Activated CD8-positive, alpha-beta memory T cell treated with anti-CD3 and anti-CD28 coated beads for 48 hours (primary cell): Measurements from ENCODE around the gene REG1B.

ENCODE experiments used
- DNase-seq, 3 experiments: peaks; one replicate each; pipeline ENCODE4 v3.0.0-alpha.2; 2020; ENCODE audit warnings: low read depth in 2 of 3, low spot score in 2 of 3

The REG1B gene, protein sequence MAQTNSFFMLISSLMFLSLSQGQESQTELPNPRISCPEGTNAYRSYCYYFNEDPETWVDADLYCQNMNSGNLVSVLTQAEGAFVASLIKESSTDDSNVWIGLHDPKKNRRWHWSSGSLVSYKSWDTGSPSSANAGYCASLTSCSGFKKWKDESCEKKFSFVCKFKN

DNA sequence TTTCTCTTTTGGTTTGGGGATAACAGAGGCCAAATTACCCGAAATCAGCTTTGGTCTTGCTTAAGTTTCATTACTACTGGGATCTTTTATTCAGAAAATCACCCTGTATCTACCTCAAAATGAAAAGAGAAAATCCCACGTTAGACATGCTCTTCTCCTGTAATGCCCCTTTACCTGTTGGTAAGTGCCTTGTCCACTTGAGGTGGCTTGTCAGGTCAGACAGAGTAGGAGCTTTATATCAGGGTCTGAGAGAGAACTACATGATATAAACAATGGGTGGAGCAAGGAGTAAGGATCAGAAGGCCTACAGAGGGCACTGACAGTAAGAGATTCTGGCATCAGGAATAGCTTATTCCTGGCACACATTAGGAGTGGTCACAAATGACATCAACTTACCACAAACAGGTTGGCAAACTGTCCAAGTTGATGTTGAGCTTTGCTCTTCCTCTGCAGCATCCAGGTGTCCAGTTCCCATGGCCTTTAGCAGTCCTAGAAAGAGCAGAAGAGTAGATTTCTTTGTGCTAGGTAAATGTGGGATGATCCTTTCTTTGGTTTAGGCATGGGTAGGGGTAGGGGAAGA is at the start of gene REG1B:
Gene REG1B, minus strand, starts transcription at position 209 of the 580 bp plus-strand sequence. CDS start 381 bp downstream, outside the sequence.
- no peak for DNase-seq

DNA sequence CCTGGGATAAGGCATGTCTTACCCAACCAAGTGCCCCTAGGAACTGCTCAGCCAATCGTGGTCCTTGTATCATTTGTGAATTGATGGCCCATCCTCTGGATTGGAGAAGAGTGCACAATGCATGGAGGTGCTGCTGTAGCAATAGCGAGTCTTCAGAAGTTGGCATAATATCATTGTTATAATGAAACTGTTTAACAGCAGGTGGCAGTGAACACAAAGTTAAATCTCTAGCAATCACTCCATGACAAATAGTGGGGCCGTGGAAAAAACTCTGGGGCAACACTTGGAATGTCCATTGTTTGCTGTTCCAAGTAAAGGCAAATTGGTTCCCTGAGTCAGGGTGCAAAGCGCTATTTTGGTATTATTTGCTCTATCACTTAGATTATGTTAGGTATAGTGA is 43.9 kb upstream of the REG1B start:
- DNase-seq = no peak

DNA sequence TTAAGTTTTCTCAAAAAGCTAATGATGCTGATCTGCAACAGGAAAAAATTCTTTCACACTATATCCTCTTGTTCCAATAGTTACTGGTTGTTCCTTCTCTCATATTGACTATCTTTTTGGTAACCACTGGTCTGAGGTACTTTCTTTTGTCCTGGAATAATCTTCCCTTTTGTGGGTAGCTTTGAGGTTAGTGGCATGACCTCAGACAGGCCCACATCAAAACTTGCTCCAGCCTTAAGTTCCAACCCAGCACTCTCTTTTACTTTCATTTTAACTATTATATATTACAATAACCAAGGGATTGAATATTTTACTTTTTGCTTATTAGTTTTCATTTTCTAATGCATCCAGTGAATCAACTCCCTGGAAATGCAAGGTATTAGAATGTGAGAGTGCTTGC is 42.0 kb upstream of the REG1B start:
- DNase-seq = no peak

GRCh38 chr2:79129260-79129659 is 41.5 kb upstream of the REG1B start:
- no peak for DNase-seq

GRCh38 chr2:79128406-79128805 is 40.6 kb upstream of the REG1B start:
- DNase-seq = no peak

GRCh38 chr2:79125721-79125985 is 37.9 kb upstream of the REG1B start:
- no peak for DNase-seq

GRCh38 chr2:79124907-79125720 is 37.3 kb upstream of the REG1B start:
- no peak for DNase-seq

DNA sequence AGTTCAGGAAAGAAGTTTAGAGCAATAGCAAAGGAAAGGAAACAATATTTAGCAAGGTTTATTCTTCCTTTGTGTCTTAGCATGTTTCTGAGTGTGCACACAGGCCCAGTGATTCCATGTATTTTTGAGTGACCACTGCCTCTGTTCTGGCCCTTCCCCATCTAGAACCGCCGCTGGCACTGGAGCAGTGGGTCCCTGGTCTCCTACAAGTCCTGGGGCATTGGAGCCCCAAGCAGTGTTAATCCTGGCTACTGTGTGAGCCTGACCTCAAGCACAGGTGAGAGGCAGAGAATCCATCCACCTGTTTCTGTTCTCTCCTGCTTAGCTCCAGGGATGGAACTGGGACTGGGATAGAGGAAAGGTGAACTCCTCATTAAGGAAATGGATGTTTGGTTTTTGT is 34.9 kb upstream of the REG1B start:
- no peak for DNase-seq

DNA sequence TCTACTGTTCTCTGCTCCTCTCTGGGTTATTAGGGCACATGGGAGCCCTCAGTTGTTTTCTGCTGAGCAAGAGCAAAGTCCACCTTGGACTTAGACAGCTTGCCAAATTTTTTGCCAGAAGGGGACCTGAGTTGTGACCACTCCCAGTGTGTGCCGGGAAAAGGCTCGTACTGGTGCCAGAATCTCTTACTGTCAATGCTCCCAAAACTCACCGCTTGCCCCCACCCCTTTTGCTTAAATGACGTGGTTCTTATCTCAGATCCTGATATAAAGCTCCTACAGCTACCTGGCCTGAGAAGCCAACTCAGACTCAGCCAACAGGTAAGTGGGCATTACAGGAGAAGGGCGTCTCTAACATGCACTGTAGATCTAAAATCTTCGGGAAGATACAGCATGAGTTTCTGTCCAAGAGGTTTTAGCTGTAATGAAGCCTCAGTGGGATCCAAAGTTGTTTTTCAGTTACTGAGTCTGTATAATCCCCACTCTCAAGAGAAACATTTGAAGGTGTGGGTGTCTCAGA is 32.5 kb upstream of the REG1B start, which contains the start of gene REG1A:
Gene REG1A, plus strand, starts transcription at position 295 of the 520 bp plus-strand sequence. CDS start 374 bp downstream, outside the sequence.
- no peak for DNase-seq

DNA sequence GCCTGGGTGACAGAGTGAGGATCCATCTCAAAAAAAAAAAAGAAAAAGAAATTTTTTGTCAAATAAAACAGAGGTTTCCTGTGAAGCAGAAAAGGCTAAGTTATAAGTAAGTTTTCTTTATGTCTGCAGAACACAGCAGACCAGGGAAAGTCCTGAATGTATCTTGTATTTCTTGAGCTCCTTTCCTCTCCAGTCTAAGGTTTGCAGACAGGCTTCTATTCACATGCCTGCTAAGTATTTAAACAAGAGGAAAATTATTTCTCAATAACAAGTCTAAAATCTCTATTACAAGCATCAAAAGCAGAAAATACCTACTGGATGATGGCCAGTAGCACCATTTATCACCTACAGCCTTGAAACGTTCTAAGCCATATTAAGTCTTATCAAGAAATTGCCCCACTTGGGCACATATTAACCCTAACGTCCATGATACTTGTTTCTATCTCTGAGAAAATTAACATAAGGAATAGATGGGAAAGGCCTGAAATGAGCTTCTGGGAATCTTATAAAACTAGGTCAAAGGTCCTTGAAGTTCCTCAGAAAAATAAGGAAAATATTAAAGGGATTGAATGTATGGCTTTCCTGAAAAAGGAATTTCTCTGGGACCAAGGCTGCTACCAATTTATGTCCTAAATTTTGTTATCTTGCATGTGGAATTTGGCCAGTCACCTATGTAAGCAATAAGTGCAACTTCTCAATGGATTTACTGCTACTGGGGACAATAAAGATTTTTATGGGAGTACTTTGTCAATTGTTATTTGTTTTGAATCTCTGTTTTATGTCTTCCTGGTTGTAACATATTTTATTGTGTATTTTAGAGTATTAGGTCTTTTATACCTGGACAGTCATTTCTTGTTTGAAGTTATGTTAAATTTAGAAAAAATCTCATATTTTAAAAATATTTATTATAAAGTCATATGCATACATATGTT is 29.5 kb upstream of the REG1B start:
- DNase-seq = no peak

GRCh38 chr2:79114797-79115494 is 27.2 kb upstream of the REG1B start:
- DNase-seq = no peak

DNA sequence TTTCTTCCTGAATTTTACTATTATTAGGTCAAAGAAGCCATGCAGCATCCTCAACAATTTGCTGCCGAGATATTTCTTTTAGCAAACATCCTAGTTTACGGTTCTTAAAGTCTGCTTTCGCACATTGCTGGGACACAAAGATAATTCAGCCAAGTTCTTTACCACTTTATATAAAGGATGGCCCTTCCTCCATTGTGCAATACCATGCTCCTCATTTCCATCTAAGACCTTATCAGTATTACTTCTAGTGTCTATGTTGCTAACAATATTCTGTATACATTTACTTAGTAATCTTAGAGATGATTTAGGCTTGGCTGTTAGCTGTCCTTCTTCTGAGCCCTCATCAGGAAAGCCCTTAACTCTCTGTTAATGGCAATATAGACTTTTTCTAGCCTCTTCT is 24.5 kb upstream of the REG1B start:
- no peak for DNase-seq

GRCh38 chr2:79105259-79105658 is 17.5 kb upstream of the REG1B start:
- no peak for DNase-seq

GRCh38 chr2:79103214-79103613 is 15.4 kb upstream of the REG1B start:
- DNase-seq = no peak

DNA sequence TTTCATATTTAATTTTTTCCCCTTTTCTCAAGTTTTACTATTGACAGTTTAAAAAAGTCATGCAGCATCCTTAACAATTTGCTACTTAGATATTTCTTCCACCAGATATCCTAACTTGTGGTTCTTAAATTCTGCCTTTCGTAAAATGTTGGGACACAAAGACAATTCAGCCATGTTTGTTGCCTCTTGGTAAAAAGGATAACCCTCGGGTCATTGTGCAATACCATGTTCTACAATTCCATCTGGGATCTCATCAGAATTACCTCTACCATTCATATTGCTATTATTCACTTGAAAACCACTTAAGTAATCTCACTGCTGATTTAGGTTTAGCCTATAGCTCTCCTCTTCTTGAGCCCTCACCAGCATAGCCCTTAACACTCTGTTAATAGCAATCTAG is 13.2 kb upstream of the REG1B start:
- DNase-seq = no peak

- DNase-seq = no peak
These were observed 12.5 kb upstream of the REG1B start for GRCh38 chr2:79100285-79100684.

GRCh38 chr2:79099140-79099686 is 11.4 kb upstream of the REG1B start:
- DNase-seq = no peak

- DNase-seq = no peak
These were observed 10.1 kb upstream of the REG1B start for GRCh38 chr2:79097843-79098242.

GRCh38 chr2:79090693-79091092 is 2.9 kb upstream of the REG1B start:
- no peak for DNase-seq

DNA sequence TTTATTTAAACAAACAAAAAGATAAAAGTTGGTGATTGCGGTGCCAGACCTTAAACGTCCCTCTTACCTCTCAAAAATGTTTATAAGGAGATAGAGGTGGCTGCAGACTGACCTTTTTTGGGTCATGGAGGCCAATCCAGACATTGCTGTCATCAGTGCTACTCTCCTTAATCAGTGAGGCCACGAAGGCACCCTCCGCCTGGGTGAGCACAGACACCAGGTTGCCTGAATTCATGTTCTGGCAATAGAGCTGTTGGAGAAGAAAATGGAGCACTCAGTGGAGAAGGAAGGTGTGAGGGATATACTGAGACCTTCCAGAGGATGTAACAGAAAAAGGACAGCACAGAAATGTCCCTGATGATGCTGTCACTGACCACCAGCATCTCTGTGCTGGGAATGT is 1.5 kb downstream of the REG1B start:
- no peak for DNase-seq
